Mucosa of rectum (tissue), 2 donors: ENCODE results near the gene HSF5.

Experiments used
- H3K27ac ChIP-seq, 2 donors: one replicate each; pipeline ENCODE4 v1.7.0; 2013; ENCODE audit warnings: inconsistent platforms in 2 of 2, low read depth in 2 of 2, low read length in 2 of 2
- H3K27me3 ChIP-seq, 2 donors: one replicate each; pipeline ENCODE4 v1.7.0; 2013; ENCODE audit warnings: low read length in 2 of 2; ENCODE audit not compliant: control insufficient read depth in 2 of 2, insufficient read depth in 2 of 2
- H3K36me3 ChIP-seq, 2 donors: one replicate each; pipeline ENCODE4 v1.7.0; 2013; ENCODE audit warnings: low read length in 2 of 2; ENCODE audit not compliant: control insufficient read depth in 2 of 2, insufficient read depth in 2 of 2
- H3K4me1 ChIP-seq, 2 donors: one replicate each; pipeline ENCODE4 v1.7.0; 2013; ENCODE audit warnings: low read length in 2 of 2, mild to moderate bottlenecking in 1 of 2; ENCODE audit not compliant: control insufficient read depth in 2 of 2, insufficient read depth in 2 of 2
- H3K4me3 ChIP-seq, 2 donors: one replicate each; pipeline ENCODE4 v1.7.0; 2013; ENCODE audit warnings: low read length in 2 of 2
- H3K9ac ChIP-seq, 2 donors: one replicate each; pipeline ENCODE4 v1.7.0; 2013; ENCODE audit warnings: low read length in 2 of 2, low read depth in 1 of 2, mild to moderate bottlenecking in 1 of 2
- H3K9me3 ChIP-seq, 2 donors: one replicate each; pipeline ENCODE4 v1.7.0; 2013; ENCODE audit warnings: low read length in 2 of 2; ENCODE audit not compliant: control insufficient read depth in 2 of 2
- donor health status: healthy.
- donor health status: Normal muscosa, but diverticular disease.

The HSF5 gene

DNA sequence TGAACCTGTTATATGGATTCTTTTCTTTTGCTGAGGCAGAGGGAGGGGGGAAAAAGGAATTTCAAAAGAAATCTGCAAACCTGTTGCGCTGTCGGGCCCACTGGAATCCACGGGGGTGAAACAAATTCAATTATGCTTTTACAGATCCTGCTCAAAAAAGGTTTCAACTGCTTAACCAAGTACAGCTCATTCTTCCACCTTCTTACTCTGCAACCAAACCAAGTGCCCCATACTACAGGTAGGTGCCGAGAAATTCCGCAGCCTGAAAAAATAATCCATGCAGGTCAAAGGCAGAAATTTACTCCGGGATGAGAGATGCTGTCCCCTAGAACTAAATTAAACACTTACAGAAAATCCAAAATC, 71.3 kb downstream of the HSF5 start:
- H3K36me3 ChIP-seq: no peaks in the 10 kb centered on the region
- H3K9me3 ChIP-seq: no peaks in the 10 kb centered on the region
- peak overlapping the region; percentile 85 to 87 for H3K4me3 ChIP-seq
- H3K27ac ChIP-seq: peak overlapping the region; percentile 87 to 94
- peaks cover 7 to 10% of the 10 kb centered on the region in 2 donors for H3K4me1 ChIP-seq
- no peaks in the 10 kb centered on the region for H3K27me3 ChIP-seq
- peak overlapping the region; percentile 73 to 86 for H3K9ac ChIP-seq

DNA sequence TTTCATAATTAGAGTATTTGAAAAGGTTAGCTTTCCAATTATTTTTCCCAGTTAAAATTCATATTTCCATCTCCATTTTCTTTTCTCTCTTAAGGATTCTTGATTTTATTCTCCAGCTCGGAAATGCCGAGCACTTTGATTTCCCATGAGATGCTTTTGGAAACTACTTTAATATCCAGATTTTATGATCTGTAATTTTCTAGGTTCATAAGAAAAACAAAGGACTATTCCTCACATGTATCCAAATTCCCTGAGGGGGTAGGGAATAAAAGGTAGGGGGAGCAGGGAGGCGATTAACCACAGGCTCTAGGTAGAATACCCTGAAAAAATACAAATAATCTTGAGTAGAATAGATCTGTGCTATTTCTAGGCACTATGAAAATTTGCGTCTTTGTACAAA, 71.8 kb downstream of the HSF5 start:
- H3K27me3 ChIP-seq: no peaks in the 10 kb centered on the region
- H3K9ac ChIP-seq: peak overlapping the region; percentile 73 to 86
- H3K4me3 ChIP-seq: peak overlapping the region; percentile 85 to 87
- H3K4me1 ChIP-seq: peaks cover 7 to 13% of the 10 kb centered on the region in 2 donors
- no peaks in the 10 kb centered on the region for H3K9me3 ChIP-seq
- H3K27ac ChIP-seq: peak overlapping the region; percentile 87 to 94
- H3K36me3 ChIP-seq: no peaks in the 10 kb centered on the region

DNA sequence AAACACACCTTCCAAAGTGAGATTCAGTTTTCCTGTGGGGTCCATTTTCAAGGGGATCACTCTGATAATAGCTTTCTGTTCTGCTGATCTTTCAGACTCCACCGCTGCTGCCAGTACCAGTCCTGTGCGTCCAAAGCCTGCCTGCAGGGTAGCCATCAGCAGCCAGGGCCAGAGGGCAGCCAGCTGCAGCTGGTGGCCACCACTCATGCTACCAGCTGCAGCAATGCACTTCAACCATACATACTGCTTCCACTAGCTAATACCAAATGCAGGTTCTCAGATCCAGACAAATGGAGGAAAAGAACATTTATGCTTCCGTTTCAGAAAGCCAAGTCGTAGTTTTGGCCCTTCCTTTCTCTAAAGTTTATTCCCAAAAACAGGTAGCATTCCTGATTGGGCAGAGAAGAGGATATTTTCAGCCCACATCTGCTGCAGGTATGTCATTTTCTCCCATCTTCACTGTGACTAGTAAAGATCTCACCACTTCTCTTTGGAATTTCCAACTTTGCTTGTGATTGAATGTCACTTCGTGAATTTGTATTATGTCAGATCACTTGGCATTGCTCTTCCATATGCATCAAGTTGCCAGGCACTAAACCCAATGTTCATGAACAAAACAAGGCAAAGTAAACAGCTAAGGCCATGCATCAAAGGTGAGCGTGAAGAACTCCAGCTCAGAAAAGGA, 72.7 kb downstream of the HSF5 start:
- Histone ChIP-seq H3K4me3 (peak overlapping the region; percentile 85 to 87), H3K9ac (peak overlapping the region; percentile 73 to 86), H3K27me3 (no peaks in the 10 kb centered on the region), H3K4me1 (peaks cover 10 to 21% of the 10 kb centered on the region in 2 donors), H3K9me3 (no peaks in the 10 kb centered on the region), H3K27ac (peak overlapping the region; percentile 72 to 94), H3K36me3 (peaks cover 0 to 3% of the 10 kb centered on the region in 2 donors)

DNA sequence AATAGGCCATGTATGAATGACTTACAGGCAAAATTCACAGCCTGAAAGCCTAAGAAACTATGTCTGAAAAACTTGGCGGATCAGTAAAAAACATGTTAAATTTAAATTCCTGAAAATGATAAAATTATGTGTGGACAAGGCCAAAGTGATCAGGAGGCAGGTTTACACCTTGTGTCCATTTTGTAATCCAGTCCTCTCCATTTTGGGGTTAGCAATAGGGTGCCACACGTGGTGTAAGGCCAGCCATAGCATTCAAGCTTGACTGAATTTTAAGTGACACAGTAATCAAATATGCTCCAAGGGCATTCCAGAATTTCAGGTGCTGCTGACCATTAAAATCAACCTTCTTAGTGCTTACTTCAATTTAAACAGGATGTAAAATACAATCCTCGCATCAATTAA, 73.6 kb downstream of the HSF5 start:
- H3K4me3 ChIP-seq: peak overlapping the region; percentile 85 to 87
- peak overlapping the region; percentile 73 to 86 for H3K9ac ChIP-seq
- peak overlapping the region in 1 of 2 donors; percentile 55 for H3K27ac ChIP-seq
- peaks cover 10 to 21% of the 10 kb centered on the region in 2 donors for H3K4me1 ChIP-seq
- no peaks in the 10 kb centered on the region for H3K9me3 ChIP-seq
- peaks cover 0 to 3% of the 10 kb centered on the region in 2 donors for H3K36me3 ChIP-seq
- no peaks in the 10 kb centered on the region for H3K27me3 ChIP-seq

DNA sequence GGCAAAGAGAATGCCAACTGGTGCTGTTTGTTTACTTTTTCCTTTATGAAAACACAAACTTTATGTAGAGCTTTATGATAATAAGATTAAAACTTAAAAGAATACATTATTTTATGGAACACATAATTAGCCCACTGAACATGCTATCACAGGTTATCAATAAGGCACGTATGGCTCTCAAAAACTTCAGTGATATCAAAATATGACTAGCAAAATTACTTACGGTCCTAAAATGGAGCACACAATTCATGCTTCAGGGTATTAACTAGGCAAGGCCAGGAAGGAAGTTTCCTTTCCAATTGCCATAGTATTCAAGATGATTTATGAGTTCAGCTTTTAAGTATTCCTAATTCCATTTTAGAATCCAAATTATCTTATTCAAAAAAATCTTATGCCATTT, 74.5 kb downstream of the HSF5 start:
- H3K27me3 ChIP-seq: no peaks in the 10 kb centered on the region
- no peaks in the 10 kb centered on the region for H3K9me3 ChIP-seq
- peak overlapping the region; percentile 19 to 86 for H3K9ac ChIP-seq
- H3K36me3 ChIP-seq: peaks cover 0 to 3% of the 10 kb centered on the region in 2 donors
- peak overlapping the region; percentile 85 to 87 for H3K4me3 ChIP-seq
- peak overlapping the region in 1 of 2 donors; percentile 70 for H3K27ac ChIP-seq
- H3K4me1 ChIP-seq: peaks cover 10 to 27% of the 10 kb centered on the region in 2 donors

- peaks cover 0 to 3% of the 10 kb centered on the region in 2 donors for H3K36me3 ChIP-seq
- peaks cover 8 to 27% of the 10 kb centered on the region in 2 donors for H3K4me1 ChIP-seq
- peak overlapping the region; percentile 85 to 87 for H3K4me3 ChIP-seq
- H3K9me3 ChIP-seq: no peaks in the 10 kb centered on the region
- H3K9ac ChIP-seq: peak overlapping the region; percentile 19 to 86
- peak overlapping the region in 1 of 2 donors; percentile 70 for H3K27ac ChIP-seq
- H3K27me3 ChIP-seq: no peaks in the 10 kb centered on the region
Measured at GRCh38 chr17:58412961-58413586, 75.1 kb downstream of the HSF5 start.

GRCh38 chr17:58412064-58412703, 76.0 kb downstream of the HSF5 start:
- no peaks in the 10 kb centered on the region for H3K27me3 ChIP-seq
- no peaks in the 10 kb centered on the region for H3K9me3 ChIP-seq
- peaks cover 0 to 3% of the 10 kb centered on the region in 2 donors for H3K36me3 ChIP-seq
- peaks cover 6 to 22% of the 10 kb centered on the region in 2 donors for H3K4me1 ChIP-seq
- peak overlapping the region; percentile 85 to 87 for H3K4me3 ChIP-seq
- H3K27ac ChIP-seq: peak overlapping the region in 1 of 2 donors; percentile 29
- H3K9ac ChIP-seq: peak overlapping the region; percentile 9 to 59

DNA sequence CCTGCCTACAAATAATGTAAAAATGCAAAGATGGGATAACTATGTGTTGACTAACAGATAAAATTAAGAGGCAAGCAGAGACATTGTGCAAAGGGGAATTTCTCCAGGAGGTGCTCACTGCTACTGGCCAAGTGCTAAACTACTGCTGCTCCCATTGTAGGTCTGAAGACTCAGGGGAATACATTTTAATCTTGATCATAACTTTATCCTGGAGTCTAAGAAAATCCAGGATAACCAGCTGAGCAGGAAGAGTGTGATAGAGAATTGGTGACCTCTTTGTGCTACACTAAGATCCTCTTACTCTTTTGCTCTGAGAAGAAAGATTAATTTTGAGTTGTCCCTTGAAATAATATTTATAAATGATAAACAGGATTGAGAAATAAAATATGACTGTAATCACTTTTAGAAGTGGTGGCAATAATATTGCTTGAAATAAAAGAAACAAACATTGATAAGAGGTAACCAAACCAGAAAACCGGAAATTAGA, 76.8 kb downstream of the HSF5 start:
- no peaks in the 10 kb centered on the region for H3K27me3 ChIP-seq
- H3K27ac ChIP-seq: peak overlapping the region; percentile 13 to 29
- peaks cover 0 to 3% of the 10 kb centered on the region in 2 donors for H3K36me3 ChIP-seq
- peaks cover 6 to 25% of the 10 kb centered on the region in 2 donors for H3K4me1 ChIP-seq
- peak overlapping the region; percentile 29 to 59 for H3K9ac ChIP-seq
- no peaks in the 10 kb centered on the region for H3K9me3 ChIP-seq
- peak overlapping the region; percentile 43 to 85 for H3K4me3 ChIP-seq

DNA sequence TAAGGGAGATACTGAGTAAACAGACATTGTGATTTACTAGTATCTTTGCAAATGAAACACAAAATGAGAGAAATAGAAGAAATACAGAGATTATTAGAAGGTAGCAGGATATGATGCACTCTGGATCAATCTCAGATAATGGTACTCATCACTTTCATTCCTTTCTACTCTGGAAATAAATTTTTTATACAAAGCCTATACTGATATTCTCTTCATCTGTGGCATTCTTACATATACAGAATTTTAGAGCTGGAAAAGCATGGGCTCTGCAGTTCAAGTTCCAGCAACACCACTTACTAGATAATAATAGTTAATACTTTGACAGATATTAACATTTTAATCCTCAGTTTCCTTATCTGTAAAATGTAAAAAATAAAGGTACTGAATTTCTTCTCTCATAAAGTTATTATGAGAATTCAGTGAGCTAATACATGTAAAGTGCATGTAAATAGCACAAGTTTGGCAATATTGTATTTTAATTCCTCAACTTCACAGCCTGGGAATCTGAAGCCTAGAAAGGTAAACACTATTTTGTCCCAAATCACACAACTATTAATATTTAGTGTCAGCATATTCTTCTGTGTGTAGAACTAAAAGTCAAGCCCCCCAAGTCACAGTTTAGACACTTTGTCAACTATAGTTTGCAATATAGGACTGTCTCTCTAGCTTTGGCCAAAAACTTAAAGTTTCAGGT, 77.3 kb downstream of the HSF5 start:
- peak overlapping the region; percentile 43 to 51 for H3K4me3 ChIP-seq
- peaks cover 0 to 3% of the 10 kb centered on the region in 2 donors for H3K36me3 ChIP-seq
- no peaks in the 10 kb centered on the region for H3K9me3 ChIP-seq
- H3K27ac ChIP-seq: peak overlapping the region in 1 of 2 donors; percentile 13
- H3K27me3 ChIP-seq: no peaks in the 10 kb centered on the region
- peak overlapping the region; percentile 29 to 59 for H3K9ac ChIP-seq
- H3K4me1 ChIP-seq: peaks cover 6 to 25% of the 10 kb centered on the region in 2 donors
